ENCODE data around the gene SLC13A3.

DNA sequence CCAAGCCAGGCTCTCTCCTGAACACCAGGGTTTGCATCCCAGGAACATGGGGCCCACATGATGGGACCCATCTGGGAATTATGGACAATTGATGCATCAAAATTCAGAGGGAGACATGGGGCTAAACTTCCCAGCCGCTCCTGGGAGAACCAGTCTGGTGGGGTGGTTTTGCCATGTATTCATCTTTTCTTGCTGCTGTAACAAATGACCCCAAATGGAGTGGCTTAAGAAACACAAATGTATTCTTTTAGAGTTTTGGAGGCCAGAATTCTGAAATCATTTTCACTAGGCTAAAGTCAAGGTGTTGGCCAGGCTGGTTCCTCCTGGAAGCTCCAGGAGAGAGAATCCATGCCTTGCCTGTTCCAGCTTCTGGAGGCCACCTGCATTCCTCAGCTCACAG lies 6.5 kb downstream of the SLC13A3 start:
- no peak for TF ChIP-seq CTCF (conservative IDR thresholded peaks at IDR 0.05)
- TF ChIP-seq ZFX (IDR thresholded peaks at IDR 0.05) = no peak

All from C4-2B (cell line).